GM12878 (cell line): ENCODE results near the gene MIOS. TPM values are rescaled to one million over a fixed set of nuclear protein-coding genes. Genes with fewer than 3 reads are reported as not detected.

Experiments used
- polyA plus RNA-seq, 11 experiments: library from polyadenylated mRNA; depleted of rRNA in 4 of 11; unstranded in 6 of 11; stranded (reverse) in 5 of 11; fragments of >200 nt; fragmentation: Nextera tagmentation in 4 of 11; fragmentation: Illumina TruSeq in 1 of 11; extraction: Ambion mirVana in 4 of 11; extraction: Trizol in 1 of 11; gene quantifications; 1 replicate in 1 of 11; 2 replicates in 10 of 11; pipeline versions ENCODE4 v1.2.1 to v1.2.3, GENCODE V29; 2011 to 2016; ENCODE audit warnings: inconsistent platforms in 2 of 11, missing spikeins in 2 of 11, low read depth in 1 of 11
- total RNA-seq, 4 experiments: library from RNA; depleted of rRNA in 3 of 4; stranded (reverse); fragments of >200 nt in 3 of 4; fragmentation: Illumina TruSeq in 1 of 4; extraction: Trizol in 1 of 4; gene quantifications; 2 replicates each; pipeline versions ENCODE4 v1.2.1 to v1.2.3, GENCODE V29; 2013 to 2021

Gene MIOS
- total and polyA plus RNA-seq, 10 of the 15 experiments (the other 5 are each of a cell fraction or from before 2014, with no cell fraction given) = 13.1 to 94.9 (median 54.2) TPM

Other genes starting within 250 kb of the MIOS start
- gene COL28A1, start 31.0 kb upstream of the MIOS start, total RNA-seq (2014; rRNA removed) = not detected in 2 replicates
- 0.05 TPM in 1 of 2 replicates, not detected in the other for gene COL28A1, start 31.0 kb upstream of the MIOS start, total RNA-seq (2014; rRNA removed; fragmentation: Illumina TruSeq; extraction: Trizol)
- gene COL28A1, start 31.0 kb upstream of the MIOS start, total RNA-seq (2021) = not detected in 2 replicates
- 0.05 and 0.06 TPM in 2 replicates for gene COL28A1, start 31.0 kb upstream of the MIOS start, polyA plus RNA-seq (2011; rRNA removed)
- not detected in 2 replicates for gene COL28A1, start 31.0 kb upstream of the MIOS start, polyA plus RNA-seq (2014; fragmentation: Illumina TruSeq; extraction: Trizol)
- gene COL28A1, start 31.0 kb upstream of the MIOS start, polyA plus RNA-seq (2014; fragmentation: Nextera tagmentation; extraction: Ambion mirVana) = not detected
- 0.22 TPM in 1 of 2 replicates, not detected in the other for gene COL28A1, start 31.0 kb upstream of the MIOS start, polyA plus RNA-seq (2014; rRNA removed)
- gene COL28A1, start 31.0 kb upstream of the MIOS start, polyA plus RNA-seq (2016; fragmentation: Nextera tagmentation; extraction: Ambion mirVana) = not detected
- 8.2 and 9.4 TPM in 2 replicates for gene UMAD1, start 73.9 kb downstream of the MIOS start, total RNA-seq (2014; rRNA removed)
- gene UMAD1, start 73.9 kb downstream of the MIOS start, total RNA-seq (2014; rRNA removed; fragmentation: Illumina TruSeq; extraction: Trizol) = 7.9 and 8.9 TPM in 2 replicates
- gene UMAD1, start 73.9 kb downstream of the MIOS start, total RNA-seq (2021) = 8.4 and 10.0 TPM in 2 replicates
- gene UMAD1, start 73.9 kb downstream of the MIOS start, polyA plus RNA-seq (2011; rRNA removed) = 28.6 and 43.2 TPM in 2 replicates
- gene UMAD1, start 73.9 kb downstream of the MIOS start, polyA plus RNA-seq (2014; fragmentation: Illumina TruSeq; extraction: Trizol) = 9.8 and 13.8 TPM in 2 replicates
- gene UMAD1, start 73.9 kb downstream of the MIOS start, polyA plus RNA-seq (2014; fragmentation: Nextera tagmentation; extraction: Ambion mirVana) = 1 to 10 TPM; 8.7 to 8.8 TPM
- 6.0 and 6.7 TPM in 2 replicates for gene UMAD1, start 73.9 kb downstream of the MIOS start, polyA plus RNA-seq (2014; rRNA removed)
- gene UMAD1, start 73.9 kb downstream of the MIOS start, polyA plus RNA-seq (2016; fragmentation: Nextera tagmentation; extraction: Ambion mirVana) = 10 to 100 TPM; 13.8 to 14.0 TPM
- gene RPA3, start 151.7 kb downstream of the MIOS start, total RNA-seq (2014; rRNA removed) = 60.2 and 75.9 TPM in 2 replicates
- 101 and 105 TPM in 2 replicates for gene RPA3, start 151.7 kb downstream of the MIOS start, total RNA-seq (2014; rRNA removed; fragmentation: Illumina TruSeq; extraction: Trizol)
- gene RPA3, start 151.7 kb downstream of the MIOS start, total RNA-seq (2021) = 92.5 and 101 TPM in 2 replicates
- gene RPA3, start 151.7 kb downstream of the MIOS start, polyA plus RNA-seq (2011; rRNA removed) = 118 and 212 TPM in 2 replicates
- 97.1 and 98.1 TPM in 2 replicates for gene RPA3, start 151.7 kb downstream of the MIOS start, polyA plus RNA-seq (2014; fragmentation: Illumina TruSeq; extraction: Trizol)
- 100 to 1,000 TPM; 304 to 317 TPM for gene RPA3, start 151.7 kb downstream of the MIOS start, polyA plus RNA-seq (2014; fragmentation: Nextera tagmentation; extraction: Ambion mirVana)
- gene RPA3, start 151.7 kb downstream of the MIOS start, polyA plus RNA-seq (2014; rRNA removed) = 58.1 and 74.0 TPM in 2 replicates
- 100 to 1,000 TPM; 331 to 343 TPM for gene RPA3, start 151.7 kb downstream of the MIOS start, polyA plus RNA-seq (2016; fragmentation: Nextera tagmentation; extraction: Ambion mirVana)